Measurements from ENCODE around the gene NPIPB9. TPM values are rescaled to one million over a fixed set of nuclear protein-coding genes. Genes with fewer than 3 reads are reported as not detected.

Gene NPIPB9
- total and polyA plus RNA-seq, 4 donors = 0.35 to 5.5 (median 1.8) TPM

DNA sequence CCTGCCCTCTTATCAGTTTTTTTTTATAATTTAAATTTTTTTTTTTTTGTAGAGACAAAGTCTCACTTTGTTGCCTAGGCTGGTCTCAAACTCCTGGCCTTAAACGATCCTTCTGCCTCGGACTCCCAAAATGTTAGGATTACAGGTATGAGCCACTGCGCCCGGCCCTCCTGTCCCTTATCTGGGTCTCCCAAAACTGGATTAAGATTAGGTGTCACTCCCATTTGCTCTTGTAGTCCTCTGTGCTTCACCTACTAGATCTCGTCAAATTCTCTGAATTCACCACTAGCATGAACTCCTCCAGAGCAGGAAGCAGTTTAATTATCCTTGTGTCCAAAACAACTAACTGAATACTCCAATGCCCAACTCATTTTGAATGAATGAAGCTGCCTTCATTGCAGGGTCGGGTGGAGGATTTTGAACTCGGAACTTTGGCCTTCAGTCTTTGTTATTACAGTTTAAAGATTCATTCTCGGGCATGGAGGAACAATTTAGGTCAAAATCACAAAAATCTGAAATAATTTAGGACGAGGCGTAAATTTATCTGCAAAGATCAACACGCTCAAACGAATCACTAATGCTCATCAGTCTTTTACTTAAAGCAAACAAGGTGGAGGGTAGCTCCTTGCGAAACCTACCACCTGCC, 70.4 kb downstream of the NPIPB9 start:
- no peaks in the 10 kb centered on the region for H3K9me3 ChIP-seq (ENCODE audit: control insufficient read depth in 4 of 4, insufficient read depth in 3 of 4, low read length in 3 of 4)
- peak overlapping the region; percentile 95 to 100 for H3K27ac ChIP-seq (ENCODE audit: low read depth in 1 of 2, low read length in 1 of 2)
- H3K9ac ChIP-seq (ENCODE audit: insufficient read depth in 1 of 2, low read length in 2 of 2) = peak overlapping the region in 1 of 2 donors; percentile 80
- WGBS, 2 donors = 32 to 38% methylated on average over 13 of the region's 13 CpGs
- H3K4me1 ChIP-seq (ENCODE audit: control insufficient read depth in 5 of 5, insufficient read depth in 5 of 5, low read length in 5 of 5) = peaks cover 0 to 18% (median 6%) of the 10 kb centered on the region in 5 donors
- ATAC-seq (ENCODE audit: insufficient read depth, low FRiP score) (no peak), DNase-seq (no peak)
- TF ChIP-seq, protein P1, sequence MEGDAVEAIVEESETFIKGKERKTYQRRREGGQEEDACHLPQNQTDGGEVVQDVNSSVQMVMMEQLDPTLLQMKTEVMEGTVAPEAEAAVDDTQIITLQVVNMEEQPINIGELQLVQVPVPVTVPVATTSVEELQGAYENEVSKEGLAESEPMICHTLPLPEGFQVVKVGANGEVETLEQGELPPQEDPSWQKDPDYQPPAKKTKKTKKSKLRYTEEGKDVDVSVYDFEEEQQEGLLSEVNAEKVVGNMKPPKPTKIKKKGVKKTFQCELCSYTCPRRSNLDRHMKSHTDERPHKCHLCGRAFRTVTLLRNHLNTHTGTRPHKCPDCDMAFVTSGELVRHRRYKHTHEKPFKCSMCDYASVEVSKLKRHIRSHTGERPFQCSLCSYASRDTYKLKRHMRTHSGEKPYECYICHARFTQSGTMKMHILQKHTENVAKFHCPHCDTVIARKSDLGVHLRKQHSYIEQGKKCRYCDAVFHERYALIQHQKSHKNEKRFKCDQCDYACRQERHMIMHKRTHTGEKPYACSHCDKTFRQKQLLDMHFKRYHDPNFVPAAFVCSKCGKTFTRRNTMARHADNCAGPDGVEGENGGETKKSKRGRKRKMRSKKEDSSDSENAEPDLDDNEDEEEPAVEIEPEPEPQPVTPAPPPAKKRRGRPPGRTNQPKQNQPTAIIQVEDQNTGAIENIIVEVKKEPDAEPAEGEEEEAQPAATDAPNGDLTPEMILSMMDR (IDR thresholded peaks at IDR 0.05; ENCODE audit: control extremely low read depth, extremely low read depth) = no peak
- peaks cover 3 to 20% (median 9%) of the 10 kb centered on the region in 4 donors for H3K36me3 ChIP-seq (ENCODE audit: control insufficient read depth in 4 of 4, insufficient read depth in 4 of 4, low read length in 4 of 4)
- H3K4me3 ChIP-seq = peak overlapping the region; percentile 64
- no peaks in the 10 kb centered on the region for H3K27me3 ChIP-seq (ENCODE audit: control insufficient read depth in 3 of 3, insufficient read depth in 3 of 3, low read length in 2 of 3)

Small RNA genes within 50 kb of the gene (small RNA-seq; reads per million reads assigned to genes)
- gene MIR6862-2 (ENCODE audit: low replicate concordance) = not detected

Other genes starting within 250 kb of the NPIPB9 start
- gene IL27, start 245.0 kb upstream of the NPIPB9 start, total RNA-seq = 1 to 10 TPM in 1 of 2 donors, not detected in 1; 1.1 TPM
- 1 to 10 TPM in 1 of 2 donors, under 1 TPM in 1; 0.37 to 1.8 TPM for gene IL27, start 245.0 kb upstream of the NPIPB9 start, polyA plus RNA-seq
- gene NUPR1, start 212.8 kb upstream of the NPIPB9 start, total RNA-seq = 100 to 1,000 TPM in 1 of 2 donors, 1 to 10 TPM in 1; 8.0 to 212 TPM
- gene NUPR1, start 212.8 kb upstream of the NPIPB9 start, polyA plus RNA-seq = 100 to 1,000 TPM; 192 to 828 TPM
- 10 to 100 TPM; 17.8 to 30.4 TPM for gene SGF29, start 197.9 kb upstream of the NPIPB9 start, total RNA-seq
- 10 to 100 TPM; 18.5 to 46.6 TPM for gene SGF29, start 197.9 kb upstream of the NPIPB9 start, polyA plus RNA-seq
- gene SULT1A2, start 154.7 kb upstream of the NPIPB9 start, total RNA-seq = 1 to 10 TPM; 3.7 to 6.4 TPM
- gene SULT1A2, start 154.7 kb upstream of the NPIPB9 start, polyA plus RNA-seq = 10 to 100 TPM in 1 of 2 donors, 1 to 10 TPM in 1; 5.7 to 14.2 TPM
- gene SULT1A1, start 141.7 kb upstream of the NPIPB9 start, total RNA-seq = 10 to 100 TPM; 37.3 to 43.1 TPM
- 100 to 1,000 TPM in 1 of 2 donors, 10 to 100 TPM in 1; 34.6 to 118 TPM for gene SULT1A1, start 141.7 kb upstream of the NPIPB9 start, polyA plus RNA-seq
- 1 to 10 TPM in 1 of 2 donors, under 1 TPM in 1; 0.74 to 1.6 TPM for gene NPIPB8, start 113.7 kb upstream of the NPIPB9 start, total RNA-seq
- not detected for gene NPIPB8, start 113.7 kb upstream of the NPIPB9 start, polyA plus RNA-seq
- gene EIF3C, start 40.3 kb upstream of the NPIPB9 start, total RNA-seq = 100 to 1,000 TPM; 334 to 382 TPM
- gene EIF3C, start 40.3 kb upstream of the NPIPB9 start, polyA plus RNA-seq = 100 to 1,000 TPM; 324 to 984 TPM
- gene ATXN2L, start 71.2 kb downstream of the NPIPB9 start, total RNA-seq = 100 to 1,000 TPM in 1 of 2 donors, 10 to 100 TPM in 1; 73.0 to 140 TPM
- 100 to 1,000 TPM in 1 of 2 donors, 10 to 100 TPM in 1; 72.1 to 109 TPM for gene ATXN2L, start 71.2 kb downstream of the NPIPB9 start, polyA plus RNA-seq
- gene TUFM, start 94.6 kb downstream of the NPIPB9 start, total RNA-seq = 100 to 1,000 TPM in 1 of 2 donors, 10 to 100 TPM in 1; 58.6 to 185 TPM
- gene TUFM, start 94.6 kb downstream of the NPIPB9 start, polyA plus RNA-seq = 100 to 1,000 TPM; 171 to 260 TPM
- 10 to 100 TPM; 24.3 to 53.6 TPM for gene SH2B1, start 112.1 kb downstream of the NPIPB9 start, total RNA-seq
- 10 to 100 TPM; 21.5 to 35.3 TPM for gene SH2B1, start 112.1 kb downstream of the NPIPB9 start, polyA plus RNA-seq
- under 1 TPM; 0.34 to 0.92 TPM for gene ATP2A1, start 126.7 kb downstream of the NPIPB9 start, total RNA-seq
- gene ATP2A1, start 126.7 kb downstream of the NPIPB9 start, polyA plus RNA-seq = under 1 TPM; 0.35 to 0.53 TPM
- 10 to 100 TPM; 29.0 to 34.9 TPM for gene RABEP2, start 173.5 kb downstream of the NPIPB9 start, total RNA-seq
- 10 to 100 TPM; 20.0 to 28.6 TPM for gene RABEP2, start 173.5 kb downstream of the NPIPB9 start, polyA plus RNA-seq
- 1 to 10 TPM in 1 of 2 donors, under 1 TPM in 1; 0.34 to 2.8 TPM for gene CD19, start 180.2 kb downstream of the NPIPB9 start, total RNA-seq
- gene CD19, start 180.2 kb downstream of the NPIPB9 start, polyA plus RNA-seq = 1 to 10 TPM in 1 of 2 donors, under 1 TPM in 1; 0.33 to 2.0 TPM
- gene NFATC2IP, start 199.2 kb downstream of the NPIPB9 start, total RNA-seq = 10 to 100 TPM; 31.4 to 37.0 TPM
- 10 to 100 TPM; 21.0 to 23.5 TPM for gene NFATC2IP, start 199.2 kb downstream of the NPIPB9 start, polyA plus RNA-seq
- 10 to 100 TPM; 26.0 to 71.5 TPM for gene SPNS1, start 223.0 kb downstream of the NPIPB9 start, total RNA-seq
- gene SPNS1, start 223.0 kb downstream of the NPIPB9 start, polyA plus RNA-seq = 10 to 100 TPM; 54.1 to 63.3 TPM
- gene LAT, start 233.3 kb downstream of the NPIPB9 start, total RNA-seq = 10 to 100 TPM in 1 of 2 donors, 1 to 10 TPM in 1; 2.9 to 14.3 TPM
- gene LAT, start 233.3 kb downstream of the NPIPB9 start, polyA plus RNA-seq = 10 to 100 TPM; 12.6 to 16.6 TPM